B cell (primary cell): ENCODE results near the gene ERLEC1. TPM values are rescaled to one million over a fixed set of nuclear protein-coding genes. Genes with fewer than 3 reads are reported as not detected.

Experiments
- ATAC-seq: fragments of 200-7000 bp; cut with Tn5 transposase; one replicate; pipeline ENCODE4 v1.10.0; 2021; ENCODE audit warnings: low read depth, mild to moderate bottlenecking, moderate number of reproducible peaks, moderate library complexity
- CTCF ChIA-PET: fragments of 350-600 bp; sonication (Branson Sonifier 250); formaldehyde crosslinking; loops from one replicate; lab custom pipeline; 2021; ENCODE audit warnings: antibody characterized with exemption, inconsistent platforms; lab: Charles Lee
- POLR2A ChIA-PET: fragments of 350-600 bp; sonication (Branson Sonifier 250); formaldehyde crosslinking; loops from one replicate; lab custom pipeline; 2021; ENCODE audit warnings: antibody characterized with exemption; lab: Charles Lee
- DNase-seq: peaks from one replicate; pipeline ENCODE4 v3.0.0; 2013
- H2AFZ ChIP-seq: 2 replicates; pipeline ENCODE4 v1.6.1; 2012; ENCODE audit warnings: mild to moderate bottlenecking, low read depth, low read length; ENCODE audit not compliant: insufficient read depth, poor library complexity, severe bottlenecking
- H3K27ac ChIP-seq, 2 donors: 1 replicate in 1 of 2; 2 replicates in 1 of 2; pipeline ENCODE4 v1.5.1; 2012 to 2013; ENCODE audit warnings: low read length in 2 of 2, mild to moderate bottlenecking in 2 of 2, moderate library complexity in 1 of 2
- H3K27me3 ChIP-seq, 4 experiments: fragments of 200-600 bp in 1 of 4; sonication (generic) in 1 of 4; replicated peaks in 1 of 4; 1 replicate in 2 of 4; 2 replicates in 2 of 4; pipeline versions ENCODE4 v1.6.1 to v1.7.0; 2013 to 2016; ENCODE audit warnings: low read length in 3 of 4, mild to moderate bottlenecking in 2 of 4, mixed read lengths in 1 of 4, moderate library complexity in 1 of 4; ENCODE audit not compliant: insufficient read depth in 4 of 4, control insufficient read depth in 3 of 4; ENCODE audit errors: control extremely low read depth in 1 of 4
- H3K36me3 ChIP-seq, 2 experiments: replicated peaks in 1 of 2; 1 replicate in 1 of 2; 2 replicates in 1 of 2; pipeline versions ENCODE4 v1.6.1 to v1.7.1; 2013; ENCODE audit warnings: low read length in 1 of 2; ENCODE audit not compliant: insufficient read depth in 2 of 2, control insufficient read depth in 1 of 2; ENCODE audit errors: control extremely low read depth in 1 of 2, extremely low read depth in 1 of 2
- H3K4me1 ChIP-seq, 2 donors: fragments of 200-600 bp in 1 of 2; sonication (generic) in 1 of 2; 1 replicate in 1 of 2; 2 replicates in 1 of 2; pipeline versions ENCODE4 v1.5.1 to v1.6.1; 2013 to 2017; ENCODE audit warnings: low read length in 2 of 2; ENCODE audit not compliant: control insufficient read depth in 2 of 2, insufficient read depth in 2 of 2
- H3K4me2 ChIP-seq: replicated peaks from 2 replicates; pipeline ENCODE3; 2012; ENCODE audit warnings: mild to moderate bottlenecking, low read depth, low read length; ENCODE audit not compliant: poor library complexity, severe bottlenecking
- H3K4me3 ChIP-seq, 5 experiments: fragments of 200-600 bp in 1 of 5; sonication (generic) in 1 of 5; 1 replicate in 3 of 5; 2 replicates in 2 of 5; pipeline versions ENCODE4 v1.5.1 to v1.7.0; 2011 to 2016; ENCODE audit warnings: low read length in 4 of 5, mild to moderate bottlenecking in 4 of 5, low read depth in 2 of 5, control low read depth in 1 of 5, moderate library complexity in 1 of 5; ENCODE audit not compliant: insufficient read depth in 1 of 5; ENCODE audit errors: control extremely low read depth in 1 of 5, extremely low read depth in 1 of 5
- H3K79me2 ChIP-seq: fragments of 200-600 bp; sonication (generic); one replicate; pipeline ENCODE4 v1.6.0; 2016; ENCODE audit warnings: low read length; ENCODE audit not compliant: control insufficient read depth, insufficient read depth
- H3K9ac ChIP-seq: fragments of 200-600 bp; sonication (generic); 2 replicates; pipeline ENCODE4 v1.6.1; 2017; ENCODE audit warnings: mild to moderate bottlenecking, low read length, moderate library complexity
- H3K9me3 ChIP-seq, 3 donors: one replicate each; pipeline versions ENCODE4 v1.6.1 to v1.7.1; 2013; ENCODE audit warnings: low read length in 2 of 3; ENCODE audit not compliant: control insufficient read depth in 2 of 3, insufficient read depth in 1 of 3; ENCODE audit errors: control extremely low read depth in 1 of 3
- H4K20me1 ChIP-seq: 2 replicates; pipeline ENCODE4 v1.6.0; 2012; ENCODE audit warnings: mild to moderate bottlenecking, low read length; ENCODE audit not compliant: insufficient read depth, control insufficient read depth, poor library complexity, severe bottlenecking
- H3K27ac Mint-ChIP-seq: one replicate; pipeline ENCODE4 v1.8.0; 2021; ENCODE audit warnings: mixed read lengths
- H3K27me3 Mint-ChIP-seq: one replicate; pipeline ENCODE4 v1.8.0; 2021; ENCODE audit warnings: mixed read lengths
- H3K4me1 Mint-ChIP-seq: one replicate; pipeline ENCODE4 v1.8.0; 2021; ENCODE audit warnings: mixed read lengths
- H3K4me3 Mint-ChIP-seq: one replicate; pipeline ENCODE4 v1.8.0; 2021; ENCODE audit warnings: mixed read lengths
- H3K9me3 Mint-ChIP-seq: one replicate; pipeline ENCODE4 v1.8.0; 2022; ENCODE audit warnings: mixed read lengths; ENCODE audit not compliant: insufficient read depth
- CTCF ChIP-seq: fragments of 200-600 bp; IDR thresholded peaks from one replicate; pipeline ENCODE4 v1.8.0; 2022; ENCODE audit warnings: antibody characterized with exemption, mild to moderate bottlenecking
- EZH2 ChIP-seq: IDR thresholded peaks from 2 replicates; pipeline ENCODE4 v1.6.1; 2012; ENCODE audit warnings: borderline replicate concordance, low read depth, mild to moderate bottlenecking, moderate library complexity, low read length; ENCODE audit not compliant: insufficient read depth, poor library complexity, severe bottlenecking
- WGBS: methylation state at CpG from one replicate; pipeline ENCODE4 v1.1.5; 2013; ENCODE audit warnings: missing lambda C conversion rate; ENCODE audit not compliant: insufficient coverage; 5-methylcytosine and 5-hydroxymethylcytosine counted together
- intact Hi-C: fragments of 100-400 bp; cut with micrococcal nuclease; formaldehyde crosslinking; loops from one replicate; pipeline ENCODE4 v1.10.0; 2022
- polyA plus RNA-seq: library from polyadenylated mRNA; depleted of rRNA; stranded (reverse); fragments of >200 nt; gene quantifications from 2 replicates; pipeline ENCODE4 v1.2.3, GENCODE V29; 2012
- total RNA-seq, 2 donors: library from RNA; stranded (reverse); fragments of 120-200 nt in 1 of 2; gene quantifications; 1 replicate in 1 of 2; 2 replicates in 1 of 2; pipeline versions ENCODE4 v1.2.3 to v1.2.4, GENCODE V29; 2013 to 2022

ERLEC1 gene
- total and polyA plus RNA-seq, 2 donors (not counting 1 experiment from before 2014, with no cell fraction given), result 20.4 to 22.9 TPM

GRCh38 chr2:53750041-53750768, 36.6 kb upstream of the ERLEC1 start:
- peaks cover 2% of the 10 kb centered on the region for H3K4me1 Mint-ChIP-seq

More at GRCh38 chr2:53750041-53750768, 36.6 kb upstream of the ERLEC1 start:
- Histone ChIP-seq H3K4me2 (no peak overlapping the region), H3K4me3 (no peak overlapping the region), H3K79me2 (no peaks in the 10 kb centered on the region), H2AFZ (no peak overlapping the region), H4K20me1 (no peaks in the 10 kb centered on the region), H3K27me3 (no peaks in the 10 kb centered on the region), H3K27ac (no peak overlapping the region), H3K36me3 (peaks cover 4 to 7% of the 10 kb centered on the region in 2 experiments), H3K4me1 (no peaks in the 10 kb centered on the region), H3K9me3 (no peaks in the 10 kb centered on the region), H3K9ac (no peak overlapping the region)
- POLR2A ChIA-PET, result no interaction called here
- CTCF ChIA-PET, result no interaction called here
- DNase-seq (no peak), ATAC-seq (no peak)
- intact Hi-C loops, result no loop called here
- Mint-ChIP-seq H3K27me3 (no peaks in the 10 kb centered on the region), H3K4me3 (no peak overlapping the region), H3K9me3 (no peaks in the 10 kb centered on the region), H3K27ac (no peak overlapping the region)
- TF ChIP-seq EZH2, result no peak
- TF ChIP-seq CTCF, result no peak
- no CpG with 5 or more reads among the region's 4 CpGs for WGBS
